ENCODE measurements around the gene COLEC11.
"Not testable (repeated sequence)": the region's sequence is repeated elsewhere in the genome, so short reads cannot be mapped to it uniquely, and the experiment has no call there.

Gene COLEC11

GRCh38 chr2:3604991-3605961 lies 10.4 kb downstream of the COLEC11 start:
- in situ Hi-C loops (cut with MboI; ENCODE audit: low sequenced_read_pairs): no loop called here

- in situ Hi-C loops (cut with MboI; ENCODE audit: low sequenced_read_pairs): no loop called here
Observed at GRCh38 chr2:3606028-3606369, 11.1 kb downstream of the COLEC11 start.

GRCh38 chr2:3606370-3607201 lies 11.7 kb downstream of the COLEC11 start:
- in situ Hi-C loops (cut with MboI; ENCODE audit: low sequenced_read_pairs): no loop called here

GRCh38 chr2:3608373-3609278 lies 13.7 kb downstream of the COLEC11 start:
- in situ Hi-C loops (cut with MboI; ENCODE audit: low sequenced_read_pairs): no loop called here

GRCh38 chr2:3609279-3609673 lies 14.4 kb downstream of the COLEC11 start:
- in situ Hi-C loops (cut with MboI; ENCODE audit: low sequenced_read_pairs): not testable (repeated sequence)

- in situ Hi-C loops (cut with MboI; ENCODE audit: low sequenced_read_pairs): no loop called here
Observed at GRCh38 chr2:3610415-3610814, 15.5 kb downstream of the COLEC11 start.

GRCh38 chr2:3610881-3611505 lies 16.1 kb downstream of the COLEC11 start:
- in situ Hi-C loops (cut with MboI; ENCODE audit: low sequenced_read_pairs): no loop called here

- in situ Hi-C loops (cut with MboI; ENCODE audit: low sequenced_read_pairs): no loop called here
Observed at GRCh38 chr2:3611589-3611988, 16.7 kb downstream of the COLEC11 start.

GRCh38 chr2:3612639-3613523 lies 18.0 kb downstream of the COLEC11 start:
- in situ Hi-C loops (cut with MboI; ENCODE audit: low sequenced_read_pairs): no loop called here

GRCh38 chr2:3613524-3613905 lies 18.6 kb downstream of the COLEC11 start:
- in situ Hi-C loops (cut with MboI; ENCODE audit: low sequenced_read_pairs): no loop called here

GRCh38 chr2:3614743-3615142 lies 19.8 kb downstream of the COLEC11 start:
- in situ Hi-C loops (cut with MboI; ENCODE audit: low sequenced_read_pairs): not testable (repeated sequence)

GRCh38 chr2:3615541-3616200 lies 20.8 kb downstream of the COLEC11 start:
- in situ Hi-C loops (cut with MboI; ENCODE audit: low sequenced_read_pairs): not testable (repeated sequence)

- in situ Hi-C loops (cut with MboI; ENCODE audit: low sequenced_read_pairs): not testable (repeated sequence)
Observed at GRCh38 chr2:3616435-3617197, 21.7 kb downstream of the COLEC11 start.

- in situ Hi-C loops (cut with MboI; ENCODE audit: low sequenced_read_pairs): no loop called here
Observed at GRCh38 chr2:3617198-3617890, 22.4 kb downstream of the COLEC11 start.

GRCh38 chr2:3618367-3618766 lies 23.5 kb downstream of the COLEC11 start:
- in situ Hi-C loops (cut with MboI; ENCODE audit: low sequenced_read_pairs): no loop called here

- in situ Hi-C loops (cut with MboI; ENCODE audit: low sequenced_read_pairs): no loop called here
Observed at GRCh38 chr2:3619033-3619432, 24.1 kb downstream of the COLEC11 start.

GRCh38 chr2:3619661-3620060 lies 24.7 kb downstream of the COLEC11 start:
- in situ Hi-C loops (cut with MboI; ENCODE audit: low sequenced_read_pairs): not testable (repeated sequence)

- in situ Hi-C loops (cut with MboI; ENCODE audit: low sequenced_read_pairs): no loop called here
Observed at GRCh38 chr2:3620834-3621233, 25.9 kb downstream of the COLEC11 start.
